Mononuclear cell (primary cell): ENCODE results near the gene DVL2. TPM values are rescaled to one million over a fixed set of nuclear protein-coding genes. Genes with fewer than 3 reads are reported as not detected.

Experiments used
- H3K27me3 ChIP-seq: 2 replicates; pipeline ENCODE4 v1.6.0; 2011; ENCODE audit warnings: low read length, control low read depth; ENCODE audit not compliant: insufficient read depth
- H3K4me1 ChIP-seq: 2 replicates; pipeline ENCODE4 v1.5.1; 2011; ENCODE audit warnings: mild to moderate bottlenecking, low read length, control low read depth; ENCODE audit not compliant: insufficient read depth
- H3K4me3 ChIP-seq: 2 replicates; pipeline ENCODE4 v1.5.1; 2011; ENCODE audit warnings: mild to moderate bottlenecking, low read length, moderate library complexity
- H3K9me3 ChIP-seq: 2 replicates; pipeline ENCODE4 v1.5.1; 2011; ENCODE audit warnings: low read depth, mild to moderate bottlenecking, control low read depth, low read length
- total RNA-seq: library from RNA; depleted of rRNA; stranded (reverse); fragments of >200 nt; gene quantifications from one replicate; pipeline ENCODE4 v1.2.3, GENCODE V29; 2012

Gene DVL2
- total RNA-seq, 1 donor = 23.1 TPM

DNA sequence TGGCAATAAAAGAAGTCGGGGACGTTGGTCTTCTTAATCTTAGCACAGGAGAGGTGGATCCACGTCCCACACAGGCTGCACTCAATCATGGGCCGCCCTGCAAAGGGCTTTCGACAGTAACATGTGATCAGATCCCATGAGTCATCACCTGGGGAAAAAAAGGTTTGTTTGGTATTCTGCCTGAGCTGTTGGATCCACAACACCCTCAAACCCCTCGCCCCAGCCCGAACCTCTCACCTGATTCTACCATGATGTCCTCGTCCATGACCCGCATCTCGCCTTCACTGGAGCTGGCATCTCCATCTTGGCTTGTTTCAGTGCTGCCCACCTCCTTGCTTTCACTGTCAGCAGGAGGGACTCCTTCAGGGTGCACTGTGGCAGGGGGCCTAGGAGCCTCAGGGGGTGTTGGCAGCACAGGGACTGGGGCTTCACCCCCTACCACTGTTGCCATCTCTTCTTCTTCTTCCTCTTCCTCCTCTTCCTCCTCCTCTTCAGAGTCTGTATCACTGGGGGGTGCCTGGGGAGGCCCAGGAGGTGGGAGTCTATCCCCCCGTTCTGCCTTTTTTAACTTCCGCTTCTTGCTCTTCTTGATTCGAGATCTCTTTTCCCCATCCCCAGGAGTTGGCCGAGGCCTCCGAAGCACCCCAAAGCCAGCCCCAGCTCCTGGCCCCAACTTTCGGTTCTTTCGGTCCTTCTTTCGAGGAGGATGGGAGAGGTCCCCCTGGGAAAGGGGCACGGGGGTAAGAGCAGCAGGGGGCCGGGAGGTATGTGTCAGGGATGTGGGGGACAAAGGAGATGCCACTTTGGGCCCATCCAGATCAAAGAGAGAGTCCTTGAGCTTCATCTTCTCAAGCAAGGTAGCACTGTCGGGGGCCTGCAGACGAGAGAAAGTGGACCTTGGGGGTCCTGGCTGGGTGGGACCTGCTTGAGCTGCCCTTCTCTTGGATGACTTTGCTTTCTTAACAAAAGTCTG, 1.7 kb upstream of the DVL2 start:
- no peaks in the 10 kb centered on the region for H3K27me3 ChIP-seq
- H3K9me3 ChIP-seq = no peaks in the 10 kb centered on the region
- H3K4me3 ChIP-seq = no peak overlapping the region
- peaks cover 69% of the 10 kb centered on the region for H3K4me1 ChIP-seq

GRCh38 chr17:7233701-7234082, 625 bp downstream of the DVL2 start:
- Histone ChIP-seq H3K27me3 (no peaks in the 10 kb centered on the region), H3K9me3 (no peaks in the 10 kb centered on the region), H3K4me3 (peak overlapping the region; percentile 82), H3K4me1 (peaks cover 55% of the 10 kb centered on the region)

GRCh38 chr17:7232114-7232513, 2.2 kb downstream of the DVL2 start:
- peaks cover 50% of the 10 kb centered on the region for H3K4me1 ChIP-seq
- no peak overlapping the region for H3K4me3 ChIP-seq
- no peaks in the 10 kb centered on the region for H3K9me3 ChIP-seq
- no peaks in the 10 kb centered on the region for H3K27me3 ChIP-seq

GRCh38 chr17:7229504-7229903, 4.8 kb downstream of the DVL2 start:
- Histone ChIP-seq H3K9me3 (no peaks in the 10 kb centered on the region), H3K4me3 (no peak overlapping the region), H3K4me1 (peaks cover 26% of the 10 kb centered on the region), H3K27me3 (no peaks in the 10 kb centered on the region)

GRCh38 chr17:7228920-7229319, 5.4 kb downstream of the DVL2 start:
- Histone ChIP-seq H3K4me3 (no peak overlapping the region), H3K27me3 (no peaks in the 10 kb centered on the region), H3K9me3 (no peaks in the 10 kb centered on the region), H3K4me1 (peaks cover 25% of the 10 kb centered on the region)

- H3K27me3 ChIP-seq = no peaks in the 10 kb centered on the region
- no peak overlapping the region for H3K4me3 ChIP-seq
- no peaks in the 10 kb centered on the region for H3K9me3 ChIP-seq
- peaks cover 6% of the 10 kb centered on the region for H3K4me1 ChIP-seq
These were observed 7.3 kb downstream of the DVL2 start for GRCh38 chr17:7226721-7227710.

GRCh38 chr17:7225711-7226331, 8.5 kb downstream of the DVL2 start:
- Histone ChIP-seq H3K9me3 (no peaks in the 10 kb centered on the region), H3K27me3 (no peaks in the 10 kb centered on the region), H3K4me1 (peaks cover 4% of the 10 kb centered on the region), H3K4me3 (no peak overlapping the region)

GRCh38 chr17:7224661-7225111, 9.6 kb downstream of the DVL2 start:
- Histone ChIP-seq H3K4me1 (peaks cover 13% of the 10 kb centered on the region), H3K27me3 (no peaks in the 10 kb centered on the region), H3K4me3 (no peak overlapping the region), H3K9me3 (no peaks in the 10 kb centered on the region)

DNA sequence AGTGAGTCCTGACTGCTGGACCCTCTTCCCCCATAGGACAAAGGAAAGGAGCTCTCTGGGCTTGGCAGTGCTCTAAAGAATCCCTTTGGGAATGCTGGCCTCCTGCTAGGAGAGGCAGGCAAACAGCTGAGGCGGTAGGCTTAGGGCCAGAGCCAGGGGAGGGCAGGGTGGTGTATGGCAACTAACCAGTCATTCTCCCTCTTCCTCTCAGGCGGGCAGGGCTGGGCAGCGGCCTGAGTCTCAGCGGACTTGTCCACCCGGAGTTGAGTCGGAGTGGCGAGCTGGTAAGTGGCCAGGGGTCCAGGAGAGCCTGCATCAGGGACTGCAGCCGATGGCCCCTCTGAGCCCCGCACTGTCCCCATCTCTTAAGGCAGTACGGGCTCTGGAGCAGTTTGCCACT, 10.2 kb downstream of the DVL2 start:
- Histone ChIP-seq H3K9me3 (no peaks in the 10 kb centered on the region), H3K27me3 (no peaks in the 10 kb centered on the region)

GRCh38 chr17:7223375-7223774, 10.9 kb downstream of the DVL2 start:
- H3K9me3 ChIP-seq = no peaks in the 10 kb centered on the region
- no peak overlapping the region for H3K4me3 ChIP-seq
- no peaks in the 10 kb centered on the region for H3K27me3 ChIP-seq
- peaks cover 26% of the 10 kb centered on the region for H3K4me1 ChIP-seq

More for the DNA sequence above, 10.2 kb downstream of the DVL2 start:
- no peak overlapping the region for H3K4me3 ChIP-seq
- H3K4me1 ChIP-seq = peaks cover 18% of the 10 kb centered on the region

DNA sequence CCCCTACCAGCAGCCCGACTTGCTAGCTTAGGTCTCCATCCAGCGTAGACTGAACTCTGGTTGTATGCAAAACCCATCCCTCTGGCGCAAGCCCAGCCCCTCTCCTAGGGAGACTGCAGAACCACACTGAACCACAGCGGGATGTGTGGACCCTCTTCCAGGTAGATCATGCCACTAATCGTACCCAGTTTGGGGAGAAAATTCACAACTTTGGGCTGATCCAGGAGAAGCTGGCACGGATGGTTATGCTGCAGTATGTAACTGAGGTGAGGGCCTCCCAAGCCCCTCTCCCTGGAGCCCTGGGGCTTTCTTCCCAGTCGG, 11.4 kb downstream of the DVL2 start:
- no peak overlapping the region for H3K4me3 ChIP-seq
- peaks cover 30% of the 10 kb centered on the region for H3K4me1 ChIP-seq
- no peaks in the 10 kb centered on the region for H3K27me3 ChIP-seq
- H3K9me3 ChIP-seq = no peaks in the 10 kb centered on the region

DNA sequence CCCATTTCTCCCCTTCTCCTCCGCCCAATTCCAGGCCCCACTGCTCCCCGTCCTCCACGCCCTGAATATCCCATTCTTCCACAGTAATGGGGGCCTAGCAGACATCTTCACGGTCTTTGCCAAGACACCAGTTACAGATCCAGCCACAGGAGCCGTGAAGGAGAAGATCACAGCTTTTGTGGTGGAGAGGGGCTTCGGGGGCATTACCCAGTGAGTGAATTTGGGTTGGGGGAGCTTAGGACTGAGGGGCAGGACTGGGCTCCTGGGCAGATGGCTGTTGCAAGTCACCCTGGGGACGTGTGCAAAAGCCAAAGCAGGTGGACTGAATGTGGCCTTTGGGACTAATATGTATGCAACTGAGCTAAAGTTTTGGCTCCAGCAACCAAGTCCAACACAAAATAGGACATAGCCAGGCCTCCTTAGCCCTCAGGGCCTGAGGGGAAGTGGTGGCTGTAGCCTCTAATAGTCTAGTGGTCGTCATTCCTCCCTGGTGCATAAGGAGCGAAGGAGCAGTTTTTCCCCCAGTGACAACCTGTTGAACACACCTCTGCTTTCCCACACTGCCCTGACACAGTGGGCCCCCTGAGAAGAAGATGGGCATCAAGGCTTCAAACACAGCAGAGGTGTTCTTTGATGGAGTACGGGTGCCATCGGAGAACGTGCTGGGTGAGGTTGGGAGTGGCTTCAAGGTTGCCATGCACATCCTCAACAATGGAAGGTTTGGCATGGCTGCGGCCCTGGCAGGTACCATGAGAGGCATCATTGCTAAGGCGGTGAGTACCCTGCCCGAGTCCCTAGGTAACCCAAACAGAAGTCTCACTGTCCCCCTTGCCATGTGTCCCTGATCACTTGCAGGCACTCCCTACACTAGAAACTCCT, 12.0 kb downstream of the DVL2 start:
- peaks cover 34% of the 10 kb centered on the region for H3K4me1 ChIP-seq
- no peaks in the 10 kb centered on the region for H3K9me3 ChIP-seq
- H3K4me3 ChIP-seq = no peak overlapping the region
- H3K27me3 ChIP-seq = no peaks in the 10 kb centered on the region

DNA sequence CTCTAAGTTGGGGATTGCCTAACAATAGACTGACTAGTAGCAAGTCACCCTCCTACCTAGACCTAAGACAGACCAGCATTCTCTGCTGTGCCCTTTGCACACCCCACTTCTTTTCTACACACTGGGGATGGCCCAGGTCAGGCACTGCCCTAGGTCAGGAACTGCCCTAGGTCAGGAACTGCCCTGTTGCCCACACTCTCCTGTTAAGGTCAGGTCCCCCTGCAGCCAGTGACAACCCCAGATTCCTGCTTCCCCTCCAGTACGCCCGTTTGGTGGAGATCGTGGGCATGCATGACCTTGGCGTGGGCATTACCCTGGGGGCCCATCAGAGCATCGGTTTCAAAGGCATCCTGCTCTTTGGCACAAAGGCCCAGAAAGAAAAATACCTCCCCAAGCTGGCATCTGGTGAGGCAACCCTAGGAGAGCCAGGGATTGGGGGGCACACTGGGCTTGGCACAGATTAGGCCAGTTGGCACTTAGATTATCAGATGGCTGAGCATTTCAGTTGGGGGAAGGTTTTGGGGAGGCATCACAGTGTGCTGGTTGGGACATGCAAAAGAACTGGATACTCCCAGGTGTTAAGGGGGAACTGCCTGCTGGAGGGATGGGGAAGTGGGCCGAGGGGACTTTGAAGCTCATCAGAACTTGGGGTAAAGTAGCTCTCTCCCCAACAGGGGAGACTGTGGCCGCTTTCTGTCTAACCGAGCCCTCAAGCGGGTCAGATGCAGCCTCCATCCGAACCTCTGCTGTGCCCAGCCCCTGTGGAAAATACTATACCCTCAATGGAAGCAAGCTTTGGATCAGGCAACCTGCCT, 12.8 kb downstream of the DVL2 start:
- no peak overlapping the region for H3K4me3 ChIP-seq
- peaks cover 40% of the 10 kb centered on the region for H3K4me1 ChIP-seq
- no peaks in the 10 kb centered on the region for H3K27me3 ChIP-seq
- H3K9me3 ChIP-seq = no peaks in the 10 kb centered on the region
